ENCODE measurements around the gene CCDC187. TPM values are rescaled to one million over a fixed set of nuclear protein-coding genes. Genes with fewer than 3 reads are reported as not detected.

CCDC187 gene
- total and polyA plus RNA-seq, 2 donors, result 0.23 to 0.24 TPM

DNA sequence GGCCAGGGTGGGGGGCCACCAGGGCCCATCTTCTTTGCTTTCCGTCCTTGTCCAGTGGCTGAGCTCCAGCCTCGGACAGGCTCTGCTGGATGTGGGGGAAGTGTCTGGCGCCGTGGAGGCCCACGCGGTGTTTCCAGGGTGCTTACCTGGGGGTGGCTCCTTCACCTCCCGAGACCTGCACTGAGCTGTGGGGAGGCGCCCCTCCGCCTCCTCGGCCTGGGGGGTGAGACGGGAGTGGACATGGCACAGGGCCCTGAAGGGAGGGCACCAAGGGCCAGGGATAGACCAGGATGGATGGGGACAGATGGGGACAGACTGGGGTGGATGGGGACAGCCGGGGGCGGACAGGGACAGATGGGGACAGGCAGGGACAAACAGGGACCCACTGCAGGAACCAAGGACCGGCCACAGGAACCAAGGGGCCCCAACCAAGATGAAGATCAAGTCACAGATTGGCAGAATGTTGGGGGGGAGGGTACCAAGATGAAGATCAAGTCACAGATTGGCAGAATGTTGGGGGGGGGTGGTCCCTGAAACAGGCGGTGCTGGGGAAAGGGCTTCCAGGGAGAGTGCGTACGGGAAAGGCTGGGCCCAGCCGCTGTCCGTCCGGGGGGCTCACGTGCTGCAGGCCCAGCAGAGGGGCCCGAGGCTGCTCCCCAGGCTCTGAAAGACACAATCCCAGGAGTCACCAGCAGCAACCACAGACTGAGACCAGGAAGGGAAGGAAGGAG, 44.9 kb downstream of the CCDC187 start:
- Histone ChIP-seq H3K27ac (ENCODE audit: low read depth in 1 of 2, low read length in 1 of 2) (no peak overlapping the region), H3K4me3 (ENCODE audit: low read length in 2 of 2) (no peak overlapping the region), H3K36me3 (ENCODE audit: control insufficient read depth in 2 of 2, insufficient read depth in 2 of 2, low read length in 1 of 2) (no peaks in the 10 kb centered on the region), H3K4me1 (ENCODE audit: control insufficient read depth in 2 of 2, insufficient read depth in 2 of 2, low read length in 2 of 2) (no peaks in the 10 kb centered on the region), H3K9me3 (ENCODE audit: control insufficient read depth in 2 of 2, insufficient read depth in 1 of 2, low read length in 1 of 2) (no peaks in the 10 kb centered on the region), H3K27me3 (ENCODE audit: control insufficient read depth in 2 of 2, insufficient read depth in 1 of 2, low read length in 1 of 2) (peaks cover 0 to 13% of the 10 kb centered on the region in 2 donors)
- WGBS, result 86% methylated on average over 22 of the region's 22 CpGs
- no peak for DNase-seq (ENCODE audit: low read depth in 6 of 9, low spot score in 9 of 9)

DNA sequence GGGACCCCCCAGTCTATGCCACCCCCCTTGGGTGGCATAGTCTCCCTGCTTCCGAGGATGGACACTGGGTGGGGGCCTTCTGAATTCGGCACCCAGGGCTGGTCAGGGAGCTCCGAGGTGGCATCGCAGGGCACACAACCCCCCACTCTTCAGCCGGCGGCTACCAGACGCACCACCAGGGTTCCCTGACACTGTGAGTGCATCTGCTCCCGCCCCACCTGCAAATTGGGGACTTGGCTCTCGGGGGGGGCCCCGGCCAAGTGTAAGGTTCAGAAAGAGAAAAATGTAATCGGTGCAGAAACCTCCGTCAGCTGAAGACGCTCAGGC, 45.6 kb downstream of the CCDC187 start:
- 93% methylated on average over 13 of the region's 13 CpGs for WGBS
- DNase-seq (ENCODE audit: low read depth in 6 of 9, low spot score in 9 of 9), result no peak
- H3K9me3 ChIP-seq (ENCODE audit: control insufficient read depth in 2 of 2, insufficient read depth in 1 of 2, low read length in 1 of 2), result no peaks in the 10 kb centered on the region
- no peaks in the 10 kb centered on the region for H3K4me1 ChIP-seq (ENCODE audit: control insufficient read depth in 2 of 2, insufficient read depth in 2 of 2, low read length in 2 of 2)
- no peaks in the 10 kb centered on the region for H3K36me3 ChIP-seq (ENCODE audit: control insufficient read depth in 2 of 2, insufficient read depth in 2 of 2, low read length in 1 of 2)
- H3K27ac ChIP-seq (ENCODE audit: low read depth in 1 of 2, low read length in 1 of 2), result no peak overlapping the region
- H3K27me3 ChIP-seq (ENCODE audit: control insufficient read depth in 2 of 2, insufficient read depth in 1 of 2, low read length in 1 of 2), result peaks cover 0 to 13% of the 10 kb centered on the region in 2 donors
- no peak overlapping the region for H3K4me3 ChIP-seq (ENCODE audit: low read length in 2 of 2)

DNA sequence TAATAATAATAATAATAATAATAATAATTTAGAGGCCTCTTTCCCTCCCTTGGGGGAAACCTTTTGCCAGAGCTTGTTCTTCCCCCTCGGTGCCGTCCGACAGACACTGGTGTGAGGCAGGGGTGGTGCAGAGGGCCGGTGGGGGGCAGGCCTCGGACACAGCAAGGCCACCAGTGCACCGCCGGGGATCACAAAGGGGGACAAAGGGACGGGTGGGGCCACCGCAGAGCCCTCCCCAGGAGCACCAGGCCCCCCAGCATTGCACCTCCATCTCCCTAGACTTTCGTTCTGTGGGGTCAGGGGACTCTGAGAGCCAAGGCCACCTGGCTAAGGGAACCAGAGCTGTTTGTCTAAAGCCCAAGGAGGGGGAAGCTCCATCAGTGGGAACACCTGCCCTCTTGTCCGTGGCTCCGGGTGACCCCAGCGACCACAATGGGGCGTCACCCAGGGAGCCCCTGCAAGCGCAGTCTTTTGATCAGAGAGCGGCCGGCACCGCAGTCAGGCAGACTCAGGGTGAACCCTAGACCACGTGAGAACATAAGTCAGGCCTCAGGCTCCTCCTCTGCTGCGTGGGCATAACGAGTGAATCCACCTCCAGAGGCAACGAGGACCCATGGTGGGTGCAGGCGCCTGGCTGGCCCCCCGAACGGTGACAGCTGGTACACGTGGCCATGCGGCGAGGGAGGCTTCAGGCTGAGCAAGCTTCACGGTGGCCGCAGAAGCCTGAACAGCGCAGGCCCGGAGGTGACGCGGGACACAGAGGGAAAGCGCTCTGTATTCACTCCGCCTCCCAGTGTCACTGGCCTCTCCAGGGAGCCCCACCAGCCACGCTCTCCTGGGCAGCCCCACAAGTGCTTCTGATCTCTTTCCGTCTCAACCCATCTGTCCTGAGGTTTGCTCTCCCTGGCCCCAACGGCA, 46.3 kb downstream of the CCDC187 start:
- WGBS, result 91% methylated on average over 39 of the region's 39 CpGs
- H3K9me3 ChIP-seq (ENCODE audit: control insufficient read depth in 2 of 2, insufficient read depth in 1 of 2, low read length in 1 of 2), result no peaks in the 10 kb centered on the region
- no peak overlapping the region for H3K4me3 ChIP-seq (ENCODE audit: low read length in 2 of 2)
- H3K27ac ChIP-seq (ENCODE audit: low read depth in 1 of 2, low read length in 1 of 2), result no peak overlapping the region
- no peak for DNase-seq (ENCODE audit: low read depth in 6 of 9, low spot score in 9 of 9)
- no peaks in the 10 kb centered on the region for H3K36me3 ChIP-seq (ENCODE audit: control insufficient read depth in 2 of 2, insufficient read depth in 2 of 2, low read length in 1 of 2)
- peaks cover 0 to 13% of the 10 kb centered on the region in 2 donors for H3K27me3 ChIP-seq (ENCODE audit: control insufficient read depth in 2 of 2, insufficient read depth in 1 of 2, low read length in 1 of 2)
- no peaks in the 10 kb centered on the region for H3K4me1 ChIP-seq (ENCODE audit: control insufficient read depth in 2 of 2, insufficient read depth in 2 of 2, low read length in 2 of 2)

DNA sequence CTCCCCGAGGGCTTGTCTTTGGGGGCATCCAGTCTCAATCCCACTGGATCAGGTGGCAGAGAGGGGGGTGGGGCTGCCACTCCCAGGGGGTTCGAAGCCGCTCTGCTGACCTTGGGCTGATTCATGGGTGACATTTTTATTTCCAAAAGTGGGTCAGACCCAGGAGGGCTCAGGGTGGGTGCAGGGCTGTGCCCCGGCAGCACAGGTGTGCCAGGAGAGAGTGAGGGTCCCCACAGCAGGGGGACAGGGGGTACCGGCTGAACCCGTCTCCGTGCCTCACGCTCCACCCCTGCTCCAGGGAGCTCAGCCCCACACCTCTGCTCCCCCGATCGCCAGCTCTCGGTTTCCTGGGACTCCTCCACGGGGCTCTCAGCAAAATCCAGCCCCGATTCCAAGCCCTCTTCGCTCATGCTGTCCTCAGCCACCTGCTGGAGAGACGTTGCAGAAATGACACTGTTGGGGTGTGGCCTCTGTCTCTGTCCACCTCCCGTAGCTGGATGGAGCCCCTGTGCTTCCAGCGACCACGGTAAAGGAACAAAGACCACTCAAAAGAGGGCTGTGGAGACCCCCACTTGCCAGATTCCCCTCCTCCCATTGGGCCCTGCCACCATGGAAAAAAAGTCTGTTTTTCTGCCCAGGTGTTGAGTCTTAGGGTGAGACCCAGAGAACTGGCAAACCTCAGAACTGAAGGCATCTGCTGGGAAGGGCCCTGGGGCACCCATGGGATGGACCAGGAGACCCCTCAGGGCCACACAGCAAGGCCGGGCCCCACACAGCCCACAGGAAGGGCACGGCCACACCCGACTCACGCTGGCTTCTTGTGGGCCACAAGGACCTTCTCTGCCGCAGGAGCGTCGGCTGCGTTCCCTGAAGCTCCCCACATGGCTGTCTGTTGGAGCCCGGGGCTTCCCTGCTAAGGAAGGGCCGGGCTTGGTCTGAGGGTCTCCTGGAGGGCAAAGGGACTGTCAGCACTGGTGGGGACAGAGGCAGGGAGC, 47.7 kb downstream of the CCDC187 start:
- Histone ChIP-seq H3K4me1 (ENCODE audit: control insufficient read depth in 2 of 2, insufficient read depth in 2 of 2, low read length in 2 of 2) (no peaks in the 10 kb centered on the region), H3K27me3 (ENCODE audit: control insufficient read depth in 2 of 2, insufficient read depth in 1 of 2, low read length in 1 of 2) (peaks cover 0 to 13% of the 10 kb centered on the region in 2 donors), H3K27ac (ENCODE audit: low read depth in 1 of 2, low read length in 1 of 2) (no peak overlapping the region), H3K9me3 (ENCODE audit: control insufficient read depth in 2 of 2, insufficient read depth in 1 of 2, low read length in 1 of 2) (no peaks in the 10 kb centered on the region), H3K4me3 (ENCODE audit: low read length in 2 of 2) (no peak overlapping the region), H3K36me3 (ENCODE audit: control insufficient read depth in 2 of 2, insufficient read depth in 2 of 2, low read length in 1 of 2) (no peaks in the 10 kb centered on the region)
- WGBS, result 80% methylated on average over 28 of the region's 28 CpGs
- DNase-seq (ENCODE audit: low read depth in 6 of 9, low spot score in 9 of 9), result no peak

DNA sequence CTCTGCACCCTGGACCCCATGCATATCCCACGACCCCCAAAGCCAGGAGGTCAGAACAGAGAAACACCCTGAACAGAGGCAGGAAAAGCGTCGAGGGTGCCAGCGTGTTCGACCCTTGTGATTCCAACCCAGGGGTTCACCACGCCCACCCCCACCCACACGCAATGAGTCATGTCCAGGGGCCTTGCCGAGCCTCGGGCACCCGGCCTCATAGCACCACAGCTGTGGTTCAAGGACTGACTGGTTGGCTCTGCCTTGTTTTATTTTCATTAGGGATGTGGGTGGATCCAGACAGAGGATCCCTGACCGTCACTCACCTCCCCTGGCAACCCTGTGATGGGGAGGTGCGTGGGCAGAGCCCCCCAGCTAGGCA, 48.7 kb downstream of the CCDC187 start:
- Histone ChIP-seq H3K9me3 (ENCODE audit: control insufficient read depth in 2 of 2, insufficient read depth in 1 of 2, low read length in 1 of 2) (no peaks in the 10 kb centered on the region), H3K27ac (ENCODE audit: low read depth in 1 of 2, low read length in 1 of 2) (no peak overlapping the region), H3K4me1 (ENCODE audit: control insufficient read depth in 2 of 2, insufficient read depth in 2 of 2, low read length in 2 of 2) (no peaks in the 10 kb centered on the region), H3K4me3 (ENCODE audit: low read length in 2 of 2) (no peak overlapping the region), H3K36me3 (ENCODE audit: control insufficient read depth in 2 of 2, insufficient read depth in 2 of 2, low read length in 1 of 2) (no peaks in the 10 kb centered on the region), H3K27me3 (ENCODE audit: control insufficient read depth in 2 of 2, insufficient read depth in 1 of 2, low read length in 1 of 2) (peaks cover 0 to 14% of the 10 kb centered on the region in 2 donors)
- 89% methylated on average over 12 of the region's 12 CpGs for WGBS
- DNase-seq (ENCODE audit: low read depth in 6 of 9, low spot score in 9 of 9), result no peak

DNA sequence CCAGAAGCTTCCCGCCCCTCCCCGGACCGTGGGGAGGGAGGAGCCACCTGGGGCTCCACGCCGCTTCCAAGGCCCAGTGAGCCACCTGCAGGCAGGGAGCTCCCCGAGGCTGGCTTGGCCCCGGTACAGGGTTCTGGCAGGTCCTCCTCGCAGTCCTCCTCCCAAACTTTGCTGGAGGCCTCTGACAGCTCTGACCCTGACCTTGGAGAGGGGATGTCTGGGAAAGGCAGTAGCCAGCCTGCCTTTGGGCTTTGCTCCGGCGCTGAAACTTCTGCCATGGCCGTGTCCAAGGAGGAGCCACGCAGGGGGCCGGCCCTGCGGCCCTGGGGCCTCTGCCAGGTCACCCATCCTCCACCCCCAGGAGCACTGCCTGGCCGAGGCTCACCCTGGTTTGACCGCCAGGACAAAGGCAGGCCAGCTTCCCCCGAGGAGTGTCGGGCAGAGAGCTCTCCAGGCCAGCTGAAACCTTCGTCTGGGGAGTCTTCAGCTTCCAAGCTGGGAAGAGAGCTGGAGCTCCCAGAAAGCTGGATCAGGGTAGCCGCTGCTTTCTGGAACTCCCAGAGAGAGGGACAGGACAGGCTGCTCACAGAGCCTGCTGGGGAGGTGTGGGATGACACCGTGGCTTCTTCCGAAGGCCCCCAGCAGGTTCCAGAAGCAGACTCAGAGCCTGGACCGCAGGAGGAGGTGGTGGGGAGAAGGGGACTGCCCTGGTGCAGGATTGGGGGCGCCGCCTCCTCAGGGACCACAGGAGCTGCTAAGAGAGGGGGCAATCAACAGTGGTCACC, 49.3 kb downstream of the CCDC187 start:
- no peaks in the 10 kb centered on the region for H3K36me3 ChIP-seq (ENCODE audit: control insufficient read depth in 2 of 2, insufficient read depth in 2 of 2, low read length in 1 of 2)
- no peaks in the 10 kb centered on the region for H3K4me1 ChIP-seq (ENCODE audit: control insufficient read depth in 2 of 2, insufficient read depth in 2 of 2, low read length in 2 of 2)
- peaks cover 0 to 16% of the 10 kb centered on the region in 2 donors for H3K27me3 ChIP-seq (ENCODE audit: control insufficient read depth in 2 of 2, insufficient read depth in 1 of 2, low read length in 1 of 2)
- H3K4me3 ChIP-seq (ENCODE audit: low read length in 2 of 2), result no peak overlapping the region
- no peaks in the 10 kb centered on the region for H3K9me3 ChIP-seq (ENCODE audit: control insufficient read depth in 2 of 2, insufficient read depth in 1 of 2, low read length in 1 of 2)
- 83% methylated on average over 25 of the region's 25 CpGs for WGBS
- H3K27ac ChIP-seq (ENCODE audit: low read depth in 1 of 2, low read length in 1 of 2), result no peak overlapping the region
- DNase-seq (ENCODE audit: low read depth in 6 of 9, low spot score in 9 of 9), result no peak

DNA sequence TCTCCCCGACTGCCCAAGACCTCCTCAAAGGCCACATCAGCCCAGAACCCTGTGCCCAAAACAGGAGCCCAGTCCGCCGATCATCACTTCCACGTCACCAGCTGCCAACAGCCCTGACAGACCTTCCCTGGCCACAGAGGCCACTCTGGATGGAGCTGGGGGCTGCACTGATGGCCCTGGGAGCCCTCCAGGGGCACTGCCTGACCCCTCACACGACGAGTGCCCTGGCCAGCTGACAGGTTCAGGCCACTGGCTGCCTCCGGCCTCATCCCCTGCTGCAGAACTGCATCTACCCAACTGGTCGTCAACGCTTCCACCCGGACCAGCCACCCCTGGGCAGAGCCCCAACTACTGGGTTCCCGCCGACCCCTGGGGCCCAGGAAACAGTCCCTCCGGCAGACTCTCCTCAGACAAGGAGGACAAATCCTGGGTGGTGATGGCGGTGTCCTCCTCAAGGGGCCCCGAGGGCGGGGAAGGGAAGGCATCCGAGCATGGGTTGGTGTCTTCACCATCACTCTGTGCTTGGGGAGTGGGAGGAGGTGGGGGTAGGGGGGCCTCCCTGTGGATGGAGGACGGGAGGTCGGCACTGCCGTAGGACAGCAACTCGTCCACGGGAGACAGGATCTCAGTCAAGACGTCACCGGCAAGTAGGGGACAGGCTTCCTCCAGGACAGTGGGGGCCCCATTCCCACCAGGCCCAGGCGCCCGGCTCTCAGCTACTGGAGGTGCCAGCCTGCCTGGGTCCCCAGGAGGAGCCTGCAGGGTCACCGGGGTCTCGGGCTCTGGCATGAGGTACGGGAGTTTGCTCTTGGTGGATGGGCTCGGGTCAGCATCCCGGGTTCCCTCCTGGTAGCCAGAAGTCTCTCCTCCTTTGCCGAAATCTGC, 50.4 kb downstream of the CCDC187 start:
- Histone ChIP-seq H3K27ac (ENCODE audit: low read depth in 1 of 2, low read length in 1 of 2) (no peak overlapping the region), H3K4me1 (ENCODE audit: control insufficient read depth in 2 of 2, insufficient read depth in 2 of 2, low read length in 2 of 2) (no peaks in the 10 kb centered on the region), H3K4me3 (ENCODE audit: low read length in 2 of 2) (no peak overlapping the region), H3K27me3 (ENCODE audit: control insufficient read depth in 2 of 2, insufficient read depth in 1 of 2, low read length in 1 of 2) (peaks cover 0 to 21% of the 10 kb centered on the region in 2 donors), H3K36me3 (ENCODE audit: control insufficient read depth in 2 of 2, insufficient read depth in 2 of 2, low read length in 1 of 2) (no peaks in the 10 kb centered on the region), H3K9me3 (ENCODE audit: control insufficient read depth in 2 of 2, insufficient read depth in 1 of 2, low read length in 1 of 2) (no peaks in the 10 kb centered on the region)
- WGBS, result 94% methylated on average over 32 of the region's 32 CpGs
- no peak for DNase-seq (ENCODE audit: low read depth in 6 of 9, low spot score in 9 of 9)

DNA sequence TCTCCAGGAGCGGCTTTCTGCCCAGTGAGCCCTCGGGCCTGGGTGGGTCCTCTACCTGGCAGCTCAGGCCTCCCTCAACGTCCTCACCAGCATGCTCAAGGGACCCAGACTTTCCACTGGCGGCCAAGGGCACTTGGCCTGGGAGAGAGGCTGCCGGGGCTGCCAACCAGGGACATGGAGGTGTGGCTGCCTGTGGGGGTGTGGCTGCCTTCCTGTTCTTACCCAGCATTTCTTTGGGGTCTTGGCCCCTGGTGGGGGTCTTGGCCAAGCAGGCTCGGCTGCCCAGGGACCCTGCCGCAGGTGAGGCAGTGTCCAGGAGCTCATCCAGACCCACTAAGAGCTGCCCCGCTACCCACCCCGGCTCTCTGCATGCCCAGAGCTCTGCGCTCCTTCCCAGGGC, 51.0 kb downstream of the CCDC187 start:
- peaks cover 0 to 21% of the 10 kb centered on the region in 2 donors for H3K27me3 ChIP-seq (ENCODE audit: control insufficient read depth in 2 of 2, insufficient read depth in 1 of 2, low read length in 1 of 2)
- no peaks in the 10 kb centered on the region for H3K36me3 ChIP-seq (ENCODE audit: control insufficient read depth in 2 of 2, insufficient read depth in 2 of 2, low read length in 1 of 2)
- no peaks in the 10 kb centered on the region for H3K9me3 ChIP-seq (ENCODE audit: control insufficient read depth in 2 of 2, insufficient read depth in 1 of 2, low read length in 1 of 2)
- H3K4me1 ChIP-seq (ENCODE audit: control insufficient read depth in 2 of 2, insufficient read depth in 2 of 2, low read length in 2 of 2), result no peaks in the 10 kb centered on the region
- H3K27ac ChIP-seq (ENCODE audit: low read depth in 1 of 2, low read length in 1 of 2), result no peak overlapping the region
- DNase-seq (ENCODE audit: low read depth in 6 of 9, low spot score in 9 of 9), result no peak
- H3K4me3 ChIP-seq (ENCODE audit: low read length in 2 of 2), result no peak overlapping the region
- 93% methylated on average over 10 of the region's 10 CpGs for WGBS

All from thymus (tissue), 11 donors.